Measurements from ENCODE around the gene PIK3CB.

- no peak for TF ChIP-seq CTCF (IDR thresholded peaks at IDR 0.05; ENCODE audit: insufficient read depth, low read length, poor library complexity, severe bottlenecking)
- no peak for TF ChIP-seq EZH2phosphoT487 (conservative IDR thresholded peaks at IDR 0.05; ENCODE audit: low read length)
Measured at GRCh38 chr3:138806376-138807080, 28.2 kb downstream of the PIK3CB start.
